ENCODE results near the gene DNAJC18.

The DNAJC18 gene

DNA sequence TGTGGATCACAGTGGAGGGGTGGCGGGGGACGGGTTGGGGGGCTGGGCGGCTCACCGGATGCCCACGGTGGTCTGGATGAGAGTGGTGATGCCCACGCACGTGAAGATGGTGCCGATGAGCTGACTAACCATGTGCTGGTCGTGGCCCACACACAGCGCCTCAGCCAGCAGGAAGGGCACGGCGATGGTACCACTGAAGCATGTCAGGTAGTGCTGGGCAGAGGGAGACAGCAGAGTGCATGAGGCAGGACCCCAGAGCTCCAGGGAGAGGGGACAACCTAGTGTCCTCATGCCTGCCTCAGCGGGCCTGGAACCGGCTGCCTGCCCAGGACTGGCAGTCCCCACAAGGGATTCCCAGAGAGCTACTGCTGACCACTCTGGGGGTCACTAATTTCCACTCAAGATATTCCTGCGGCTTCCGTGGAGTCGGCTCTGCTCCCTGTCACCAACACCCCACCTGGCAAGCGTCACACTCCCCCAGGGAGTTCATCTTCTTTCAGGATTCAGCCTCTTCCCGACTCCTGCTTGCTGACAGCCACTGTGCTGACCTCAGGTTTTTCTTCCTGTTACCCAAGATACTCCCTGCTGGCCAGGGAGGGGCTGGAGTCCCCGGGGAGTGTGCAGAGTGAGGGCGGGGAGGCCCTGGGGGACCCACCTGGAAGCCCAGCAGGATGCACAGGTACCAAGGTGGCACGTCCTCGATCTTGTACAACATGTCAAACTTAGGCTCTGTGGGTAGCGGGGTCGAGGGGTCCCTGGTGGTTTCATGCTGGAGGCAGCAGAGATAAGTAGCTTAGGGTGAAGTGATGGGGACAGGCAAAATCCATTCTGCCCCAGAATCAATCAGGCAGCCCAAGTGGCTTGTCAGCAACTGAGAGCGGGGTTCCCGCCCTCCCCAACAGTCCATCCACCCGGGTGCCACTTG lies 57.2 kb downstream of the DNAJC18 start:
- ATAC-seq = no peak
- TF ChIP-seq CSDC2 (CRISPR knock-in tag; IDR thresholded peaks at IDR 0.05) (no peak), TOX (CRISPR knock-in tag; IDR thresholded peaks at IDR 0.05; ENCODE audit: borderline replicate concordance) (no peak), BACH2 (CRISPR knock-in tag; IDR thresholded peaks at IDR 0.05; ENCODE audit: borderline replicate concordance) (no peak), ESRRG (CRISPR knock-in tag; IDR thresholded peaks at IDR 0.05) (no peak), SNAI2 (CRISPR knock-in tag; IDR thresholded peaks at IDR 0.05) (no peak), ZNF565 (CRISPR knock-in tag; conservative IDR thresholded peaks at IDR 0.05; ENCODE audit: low read depth) (no peak), ZNF70 (CRISPR knock-in tag; IDR thresholded peaks at IDR 0.05) (no peak), OSR1 (CRISPR knock-in tag; IDR thresholded peaks at IDR 0.05) (no peak), RARB (CRISPR knock-in tag; IDR thresholded peaks at IDR 0.05) (no peak), ZC3H10 (CRISPR knock-in tag; IDR thresholded peaks at IDR 0.05) (no peak)
- TF ChIP-seq, protein P1, sequence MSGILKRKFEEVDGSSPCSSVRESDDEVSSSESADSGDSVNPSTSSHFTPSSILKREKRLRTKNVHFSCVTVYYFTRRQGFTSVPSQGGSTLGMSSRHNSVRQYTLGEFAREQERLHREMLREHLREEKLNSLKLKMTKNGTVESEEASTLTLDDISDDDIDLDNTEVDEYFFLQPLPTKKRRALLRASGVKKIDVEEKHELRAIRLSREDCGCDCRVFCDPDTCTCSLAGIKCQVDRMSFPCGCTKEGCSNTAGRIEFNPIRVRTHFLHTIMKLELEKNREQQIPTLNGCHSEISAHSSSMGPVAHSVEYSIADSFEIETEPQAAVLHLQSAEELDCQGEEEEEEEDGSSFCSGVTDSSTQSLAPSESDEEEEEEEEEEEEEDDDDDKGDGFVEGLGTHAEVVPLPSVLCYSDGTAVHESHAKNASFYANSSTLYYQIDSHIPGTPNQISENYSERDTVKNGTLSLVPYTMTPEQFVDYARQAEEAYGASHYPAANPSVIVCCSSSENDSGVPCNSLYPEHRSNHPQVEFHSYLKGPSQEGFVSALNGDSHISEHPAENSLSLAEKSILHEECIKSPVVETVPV (CRISPR knock-in tag; IDR thresholded peaks at IDR 0.05) = no peak
- TF ChIP-seq, protein P2, sequence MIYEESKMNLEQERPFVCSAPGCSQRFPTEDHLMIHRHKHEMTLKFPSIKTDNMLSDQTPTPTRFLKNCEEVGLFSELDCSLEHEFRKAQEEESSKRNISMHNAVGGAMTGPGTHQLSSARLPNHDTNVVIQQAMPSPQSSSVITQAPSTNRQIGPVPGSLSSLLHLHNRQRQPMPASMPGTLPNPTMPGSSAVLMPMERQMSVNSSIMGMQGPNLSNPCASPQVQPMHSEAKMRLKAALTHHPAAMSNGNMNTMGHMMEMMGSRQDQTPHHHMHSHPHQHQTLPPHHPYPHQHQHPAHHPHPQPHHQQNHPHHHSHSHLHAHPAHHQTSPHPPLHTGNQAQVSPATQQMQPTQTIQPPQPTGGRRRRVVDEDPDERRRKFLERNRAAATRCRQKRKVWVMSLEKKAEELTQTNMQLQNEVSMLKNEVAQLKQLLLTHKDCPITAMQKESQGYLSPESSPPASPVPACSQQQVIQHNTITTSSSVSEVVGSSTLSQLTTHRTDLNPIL (CRISPR knock-in tag; IDR thresholded peaks at IDR 0.05; ENCODE audit: low read depth) = no peak

DNA sequence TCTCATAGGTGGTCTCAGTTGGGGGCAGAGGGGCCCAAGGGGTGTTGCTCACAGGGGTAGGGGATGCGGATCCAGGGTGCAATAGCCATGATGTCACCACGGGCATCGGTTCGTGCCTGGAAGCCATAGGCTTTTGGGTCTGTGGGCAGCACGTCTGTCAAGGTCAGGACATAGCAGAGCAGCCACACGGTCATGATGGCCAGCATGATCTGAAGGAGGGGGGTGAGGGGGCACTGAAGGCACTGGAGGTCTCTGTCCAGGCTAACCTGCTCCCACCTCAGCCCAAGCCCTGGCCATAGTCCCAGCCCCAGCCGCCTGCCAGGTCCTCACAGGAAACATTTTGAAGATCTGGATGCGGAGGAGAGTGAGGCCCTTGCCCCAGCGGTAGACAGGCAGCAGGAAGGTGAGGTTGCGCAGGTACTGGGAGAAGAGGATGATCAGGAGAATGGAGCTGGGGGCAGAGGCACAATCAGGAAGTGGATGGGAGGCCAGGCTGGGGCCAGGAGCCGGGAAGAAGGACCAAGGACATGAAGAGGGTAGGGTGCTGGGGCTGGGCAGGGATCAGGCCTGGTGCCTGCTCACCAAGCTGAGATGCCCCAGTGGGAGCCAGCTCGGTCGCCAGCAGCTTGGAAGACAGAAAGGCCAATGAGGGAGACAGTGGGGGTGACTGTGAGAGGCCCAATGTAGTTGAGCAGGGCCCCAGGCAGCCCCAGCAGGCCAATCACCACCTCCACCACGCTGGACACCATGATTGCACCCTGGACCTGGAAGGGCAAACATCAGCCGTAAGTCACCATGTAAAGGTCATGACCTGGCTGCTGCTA lies 59.5 kb downstream of the DNAJC18 start:
- TF ChIP-seq ZFP30 (CRISPR knock-in tag; IDR thresholded peaks at IDR 0.05) (no peak), ISL1 (CRISPR knock-in tag; IDR thresholded peaks at IDR 0.05) (no peak), ZC3H10 (CRISPR knock-in tag; IDR thresholded peaks at IDR 0.05) (no peak), TOX (CRISPR knock-in tag; IDR thresholded peaks at IDR 0.05; ENCODE audit: borderline replicate concordance) (no peak), BACH2 (CRISPR knock-in tag; IDR thresholded peaks at IDR 0.05; ENCODE audit: borderline replicate concordance) (no peak), TCF4 (CRISPR knock-in tag; IDR thresholded peaks at IDR 0.05; ENCODE audit: borderline replicate concordance) (no peak), CSDC2 (CRISPR knock-in tag; IDR thresholded peaks at IDR 0.05) (no peak), ARNTL (CRISPR knock-in tag; IDR thresholded peaks at IDR 0.05; ENCODE audit: borderline replicate concordance, low read depth) (no peak), ZNF565 (CRISPR knock-in tag; conservative IDR thresholded peaks at IDR 0.05; ENCODE audit: low read depth) (no peak)
- TF ChIP-seq, protein P3, sequence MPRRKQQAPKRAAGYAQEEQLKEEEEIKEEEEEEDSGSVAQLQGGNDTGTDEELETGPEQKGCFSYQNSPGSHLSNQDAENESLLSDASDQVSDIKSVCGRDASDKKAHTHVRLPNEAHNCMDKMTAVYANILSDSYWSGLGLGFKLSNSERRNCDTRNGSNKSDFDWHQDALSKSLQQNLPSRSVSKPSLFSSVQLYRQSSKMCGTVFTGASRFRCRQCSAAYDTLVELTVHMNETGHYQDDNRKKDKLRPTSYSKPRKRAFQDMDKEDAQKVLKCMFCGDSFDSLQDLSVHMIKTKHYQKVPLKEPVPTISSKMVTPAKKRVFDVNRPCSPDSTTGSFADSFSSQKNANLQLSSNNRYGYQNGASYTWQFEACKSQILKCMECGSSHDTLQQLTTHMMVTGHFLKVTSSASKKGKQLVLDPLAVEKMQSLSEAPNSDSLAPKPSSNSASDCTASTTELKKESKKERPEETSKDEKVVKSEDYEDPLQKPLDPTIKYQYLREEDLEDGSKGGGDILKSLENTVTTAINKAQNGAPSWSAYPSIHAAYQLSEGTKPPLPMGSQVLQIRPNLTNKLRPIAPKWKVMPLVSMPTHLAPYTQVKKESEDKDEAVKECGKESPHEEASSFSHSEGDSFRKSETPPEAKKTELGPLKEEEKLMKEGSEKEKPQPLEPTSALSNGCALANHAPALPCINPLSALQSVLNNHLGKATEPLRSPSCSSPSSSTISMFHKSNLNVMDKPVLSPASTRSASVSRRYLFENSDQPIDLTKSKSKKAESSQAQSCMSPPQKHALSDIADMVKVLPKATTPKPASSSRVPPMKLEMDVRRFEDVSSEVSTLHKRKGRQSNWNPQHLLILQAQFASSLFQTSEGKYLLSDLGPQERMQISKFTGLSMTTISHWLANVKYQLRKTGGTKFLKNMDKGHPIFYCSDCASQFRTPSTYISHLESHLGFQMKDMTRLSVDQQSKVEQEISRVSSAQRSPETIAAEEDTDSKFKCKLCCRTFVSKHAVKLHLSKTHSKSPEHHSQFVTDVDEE (CRISPR knock-in tag; IDR thresholded peaks at IDR 0.05) = no peak
- TF ChIP-seq, protein P4, sequence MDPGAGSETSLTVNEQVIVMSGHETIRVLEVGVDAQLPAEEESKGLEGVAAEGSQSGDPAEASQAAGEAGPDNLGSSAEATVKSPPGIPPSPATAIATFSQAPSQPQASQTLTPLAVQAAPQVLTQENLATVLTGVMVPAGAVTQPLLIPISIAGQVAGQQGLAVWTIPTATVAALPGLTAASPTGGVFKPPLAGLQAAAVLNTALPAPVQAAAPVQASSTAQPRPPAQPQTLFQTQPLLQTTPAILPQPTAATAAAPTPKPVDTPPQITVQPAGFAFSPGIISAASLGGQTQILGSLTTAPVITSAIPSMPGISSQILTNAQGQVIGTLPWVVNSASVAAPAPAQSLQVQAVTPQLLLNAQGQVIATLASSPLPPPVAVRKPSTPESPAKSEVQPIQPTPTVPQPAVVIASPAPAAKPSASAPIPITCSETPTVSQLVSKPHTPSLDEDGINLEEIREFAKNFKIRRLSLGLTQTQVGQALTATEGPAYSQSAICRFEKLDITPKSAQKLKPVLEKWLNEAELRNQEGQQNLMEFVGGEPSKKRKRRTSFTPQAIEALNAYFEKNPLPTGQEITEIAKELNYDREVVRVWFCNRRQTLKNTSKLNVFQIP (CRISPR knock-in tag; IDR thresholded peaks at IDR 0.05; ENCODE audit: borderline replicate concordance, low read depth) = no peak
- TF ChIP-seq, protein P2 (CRISPR knock-in tag; IDR thresholded peaks at IDR 0.05; ENCODE audit: low read depth) = no peak
- no peak for ATAC-seq

DNA sequence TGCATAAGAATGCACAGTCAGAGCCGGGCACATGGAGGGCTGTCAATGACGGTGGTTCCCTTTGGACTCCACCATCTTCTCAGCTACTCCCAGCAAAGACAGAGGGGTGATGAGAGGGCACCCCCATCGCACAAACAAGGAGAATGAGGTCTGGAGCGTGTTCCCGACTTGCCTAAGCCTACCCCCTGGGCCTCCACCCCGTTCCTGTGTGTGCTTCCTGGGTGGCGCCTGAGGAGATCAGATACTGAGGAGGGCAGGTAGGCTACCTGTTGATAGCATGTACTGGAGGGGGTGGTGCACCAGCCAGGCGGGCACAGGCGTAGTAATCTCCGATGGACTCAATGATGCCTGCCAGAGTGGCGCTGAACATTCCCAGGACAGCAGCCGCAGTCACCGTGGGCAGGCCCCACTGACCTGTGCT lies 60.4 kb downstream of the DNAJC18 start:
- TF ChIP-seq TOX (CRISPR knock-in tag; IDR thresholded peaks at IDR 0.05; ENCODE audit: borderline replicate concordance) = no peak
- no peak for TF ChIP-seq BACH2 (CRISPR knock-in tag; IDR thresholded peaks at IDR 0.05; ENCODE audit: borderline replicate concordance)
- TF ChIP-seq ISL1 (CRISPR knock-in tag; IDR thresholded peaks at IDR 0.05) = no peak
- TF ChIP-seq, protein P5, sequence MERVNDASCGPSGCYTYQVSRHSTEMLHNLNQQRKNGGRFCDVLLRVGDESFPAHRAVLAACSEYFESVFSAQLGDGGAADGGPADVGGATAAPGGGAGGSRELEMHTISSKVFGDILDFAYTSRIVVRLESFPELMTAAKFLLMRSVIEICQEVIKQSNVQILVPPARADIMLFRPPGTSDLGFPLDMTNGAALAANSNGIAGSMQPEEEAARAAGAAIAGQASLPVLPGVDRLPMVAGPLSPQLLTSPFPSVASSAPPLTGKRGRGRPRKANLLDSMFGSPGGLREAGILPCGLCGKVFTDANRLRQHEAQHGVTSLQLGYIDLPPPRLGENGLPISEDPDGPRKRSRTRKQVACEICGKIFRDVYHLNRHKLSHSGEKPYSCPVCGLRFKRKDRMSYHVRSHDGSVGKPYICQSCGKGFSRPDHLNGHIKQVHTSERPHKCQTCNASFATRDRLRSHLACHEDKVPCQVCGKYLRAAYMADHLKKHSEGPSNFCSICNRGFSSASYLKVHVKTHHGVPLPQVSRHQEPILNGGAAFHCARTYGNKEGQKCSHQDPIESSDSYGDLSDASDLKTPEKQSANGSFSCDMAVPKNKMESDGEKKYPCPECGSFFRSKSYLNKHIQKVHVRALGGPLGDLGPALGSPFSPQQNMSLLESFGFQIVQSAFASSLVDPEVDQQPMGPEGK (CRISPR knock-in tag; IDR thresholded peaks at IDR 0.05; ENCODE audit: borderline replicate concordance) = no peak
- TF ChIP-seq ZNF70 (CRISPR knock-in tag; IDR thresholded peaks at IDR 0.05) = no peak
- TF ChIP-seq, protein P1 (CRISPR knock-in tag; IDR thresholded peaks at IDR 0.05) = no peak
- no peak for ATAC-seq
